GM18951 (cell line): ENCODE data around the gene SETD2.
"Not testable (repeated sequence)": the region's sequence is repeated elsewhere in the genome, so short reads cannot be mapped to it uniquely, and the experiment has no call there.

ENCODE experiments used
- POLR2A ChIP-seq: IDR thresholded peaks from 4 replicates; pipeline ENCODE4 v1.6.1; 2011; ENCODE audit warnings: mild to moderate bottlenecking; ENCODE audit not compliant: insufficient read length, insufficient read depth; ENCODE audit errors: extremely low read depth
- in situ Hi-C: fragments of 300-500 bp; cut with MboI; formaldehyde crosslinking; loops from one replicate; pipeline ENCODE4 v1.12.0; 2022; ENCODE audit warnings: low sequenced_read_pairs, mixed read lengths, inconsistent platforms; ENCODE audit not compliant: unreplicated experiment

The SETD2 gene

GRCh38 chr3:47162697-47163168, 1.2 kb downstream of the SETD2 start:
- no peak for TF ChIP-seq POLR2A
- in situ Hi-C loops, result no loop called here

GRCh38 chr3:47161983-47162696, 1.8 kb downstream of the SETD2 start:
- in situ Hi-C loops, result no loop called here
- no peak for TF ChIP-seq POLR2A

- in situ Hi-C loops, result no loop called here
- no peak for TF ChIP-seq POLR2A
Observed at GRCh38 chr3:47159820-47160219, 4.1 kb downstream of the SETD2 start.

- in situ Hi-C loops, result no loop called here
Observed at GRCh38 chr3:47158208-47158607, 5.7 kb downstream of the SETD2 start.

GRCh38 chr3:47156396-47156795, 7.5 kb downstream of the SETD2 start:
- no peak for TF ChIP-seq POLR2A
- in situ Hi-C loops, result no loop called here

More at GRCh38 chr3:47158208-47158607, 5.7 kb downstream of the SETD2 start:
- TF ChIP-seq POLR2A, result no peak

- in situ Hi-C loops, result no loop called here
- TF ChIP-seq POLR2A, result no peak
Observed at GRCh38 chr3:47152578-47152977, 11.3 kb downstream of the SETD2 start.

- no peak for TF ChIP-seq POLR2A
- in situ Hi-C loops, result no loop called here
Observed at GRCh38 chr3:47151836-47152235, 12.1 kb downstream of the SETD2 start.

GRCh38 chr3:47149339-47149933, 14.5 kb downstream of the SETD2 start:
- TF ChIP-seq POLR2A, result no peak
- in situ Hi-C loops, result no loop called here

- TF ChIP-seq POLR2A, result no peak
- in situ Hi-C loops, result no loop called here
Observed at GRCh38 chr3:47145272-47145671, 18.6 kb downstream of the SETD2 start.

- in situ Hi-C loops, result no loop called here
- TF ChIP-seq POLR2A, result no peak
Observed at GRCh38 chr3:47143068-47143467, 20.8 kb downstream of the SETD2 start.

GRCh38 chr3:47142536-47142935, 21.4 kb downstream of the SETD2 start:
- in situ Hi-C loops, result not testable (repeated sequence)

GRCh38 chr3:47140973-47141461, 22.9 kb downstream of the SETD2 start:
- in situ Hi-C loops, result not testable (repeated sequence)

GRCh38 chr3:47140553-47140952, 23.4 kb downstream of the SETD2 start:
- in situ Hi-C loops, result not testable (repeated sequence)

- in situ Hi-C loops, result no loop called here
- TF ChIP-seq POLR2A, result no peak
Observed at GRCh38 chr3:47134311-47134710, 29.6 kb downstream of the SETD2 start.
